K562 (cell line): ENCODE measurements around the gene PI4KA. TPM values are rescaled to one million over a fixed set of nuclear protein-coding genes. Genes with fewer than 3 reads are reported as not detected.

Experiments
- CHD2 ChIP-seq: IDR thresholded peaks from 2 replicates; pipeline ENCODE4 v1.6.1; 2011; ENCODE audit warnings: low read depth, low read length
- HBP1 ChIP-seq: fragments of 450-650 bp; formaldehyde crosslinking; IDR thresholded peaks from 2 replicates; pipeline ENCODE4 v1.4.0; 2022; ENCODE audit warnings: missing genetic modification characterization
- ILK ChIP-seq: fragments of 450-650 bp; IDR thresholded peaks from 2 replicates; pipeline ENCODE4 v1.6.1; 2016; ENCODE audit warnings: missing genetic modification characterization, low read depth, mild to moderate bottlenecking, missing compliant biosample characterization, moderate library complexity, borderline replicate concordance
- JUND ChIP-seq, 2 experiments: IDR thresholded peaks; 2 replicates in 1 of 2; 3 replicates in 1 of 2; pipeline ENCODE4 v1.6.1; 2011; ENCODE audit warnings: borderline replicate concordance in 2 of 2, low read depth in 2 of 2, low read length in 2 of 2, improper control_type of control experiment in 1 of 2, missing biosample characterization in 1 of 2, missing genetic modification characterization in 1 of 2, missing genetic modification reagents in 1 of 2
- TARDBP ChIP-seq: fragments of 450-650 bp; IDR thresholded peaks from 2 replicates; pipeline ENCODE4 v1.6.1; 2016
- polyA plus RNA-seq, 8 experiments: library from polyadenylated mRNA; depleted of rRNA in 4 of 8; stranded (reverse) in 5 of 8; unstranded in 3 of 8; fragments of >200 nt; fragmentation: Nextera tagmentation in 2 of 8; fragmentation: Illumina TruSeq in 1 of 8; extraction: Ambion mirVana in 2 of 8; extraction: Trizol in 1 of 8; gene quantifications; 2 replicates each; pipeline versions ENCODE4 v1.2.1 to v1.2.3, GENCODE V29; 2011 to 2014; ENCODE audit warnings: inconsistent platforms in 1 of 8, missing spikeins in 1 of 8
- total RNA-seq, 7 experiments: library from RNA; depleted of rRNA in 6 of 7; stranded (reverse); fragments of >200 nt in 6 of 7; fragmentation: Illumina TruSeq in 2 of 7; extraction: Trizol in 2 of 7; gene quantifications; 2 replicates each; pipeline versions ENCODE4 v1.2.1 to v1.2.3, GENCODE V29; 2011 to 2021; ENCODE audit warnings: low replicate concordance in 1 of 7
- TF ChIP-seq, protein P1 (sequence below): sonication (generic); formaldehyde crosslinking; IDR thresholded peaks from 2 replicates; pipeline ENCODE4 v1.8.1; 2023; ENCODE audit warnings: mild to moderate bottlenecking, missing genetic modification reagents

The PI4KA gene
- total and polyA plus RNA-seq, 9 of the 15 experiments (the other 6 are each of a cell fraction or from before 2014, with no cell fraction given), result 7.3 to 187 (median 84.7) TPM

- TF ChIP-seq HBP1, result no peak
- no peak for TF ChIP-seq ILK (tag)
- TF ChIP-seq, protein P1, sequence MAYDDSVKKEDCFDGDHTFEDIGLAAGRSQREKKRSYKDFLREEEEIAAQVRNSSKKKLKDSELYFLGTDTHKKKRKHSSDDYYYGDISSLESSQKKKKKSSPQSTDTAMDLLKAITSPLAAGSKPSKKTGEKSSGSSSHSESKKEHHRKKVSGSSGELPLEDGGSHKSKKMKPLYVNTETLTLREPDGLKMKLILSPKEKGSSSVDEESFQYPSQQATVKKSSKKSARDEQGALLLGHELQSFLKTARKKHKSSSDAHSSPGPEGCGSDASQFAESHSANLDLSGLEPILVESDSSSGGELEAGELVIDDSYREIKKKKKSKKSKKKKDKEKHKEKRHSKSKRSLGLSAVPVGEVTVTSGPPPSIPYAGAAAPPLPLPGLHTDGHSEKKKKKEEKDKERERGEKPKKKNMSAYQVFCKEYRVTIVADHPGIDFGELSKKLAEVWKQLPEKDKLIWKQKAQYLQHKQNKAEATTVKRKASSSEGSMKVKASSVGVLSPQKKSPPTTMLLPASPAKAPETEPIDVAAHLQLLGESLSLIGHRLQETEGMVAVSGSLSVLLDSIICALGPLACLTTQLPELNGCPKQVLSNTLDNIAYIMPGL (CRISPR knock-in tag), result peak; percentile 69; the same call in 1 of the 2 replicates
- 0 out of 2 replicates have a peak, but pooled peaks have one; percentile 12 for TF ChIP-seq CHD2
- no peak for TF ChIP-seq TARDBP
- TF ChIP-seq JUND (IDR thresholded peaks at IDR 0.05; ENCODE audit: borderline replicate concordance, low read depth, low read length), result 0 out of 2 replicates have a peak, but pooled peaks have one; percentile 2
- TF ChIP-seq JUND (tag; IDR thresholded peaks at IDR 0.05; ENCODE audit: borderline replicate concordance, low read depth, low read length), result no peak
These were observed 5.7 kb upstream of the PI4KA start (continued) for GRCh38 chr22:20864186-20864908.
